HCEC 1CT (cell line): ENCODE results near the gene PLEKHA1.
A peak's percentile ranks its signal among the peaks of the same experiment; 100 is the strongest.

Experiments used
- DNase-seq: peaks from one replicate; pipeline ENCODE4 v3.0.0-alpha.2; 2017

PLEKHA1 gene

DNA sequence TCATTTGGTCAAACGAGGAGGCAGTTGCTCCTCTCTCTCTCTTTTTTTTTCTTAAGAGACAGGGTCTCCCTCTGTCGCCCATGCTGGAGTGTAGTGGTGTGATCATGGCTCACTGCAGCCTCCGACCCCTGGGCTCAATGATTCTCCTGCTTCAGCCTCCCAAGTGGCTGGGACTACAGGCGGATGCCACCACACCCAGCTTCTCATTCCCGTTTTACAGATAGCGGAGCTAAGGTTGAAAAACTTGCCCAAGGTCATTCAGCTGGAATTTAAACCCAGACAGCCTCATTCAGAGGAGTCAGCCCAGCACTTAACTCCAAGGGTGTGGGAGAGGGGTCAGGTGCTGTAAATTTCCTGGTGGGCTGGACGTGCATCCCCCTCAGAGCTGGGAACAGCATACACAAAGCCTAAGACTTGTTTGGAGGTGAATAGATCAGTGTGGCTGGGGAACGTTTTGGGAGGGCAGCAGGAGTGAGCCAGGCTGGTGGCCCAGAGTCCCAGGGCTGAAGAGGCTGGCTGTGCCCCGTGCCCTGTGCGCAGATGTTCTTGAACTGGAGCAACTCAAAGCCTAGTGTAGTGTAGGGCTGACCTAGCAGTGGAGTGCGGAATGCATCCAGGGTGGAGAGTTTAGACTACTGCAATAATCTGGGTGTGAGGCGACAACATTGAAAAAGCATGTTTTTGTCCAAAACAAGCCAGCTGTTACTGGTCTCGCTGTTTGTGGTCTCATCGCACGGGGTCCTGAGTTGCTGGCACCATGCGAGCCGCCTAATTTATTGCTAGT, 89.2 kb downstream of the PLEKHA1 start:
- DNase-seq, result no peak

DNA sequence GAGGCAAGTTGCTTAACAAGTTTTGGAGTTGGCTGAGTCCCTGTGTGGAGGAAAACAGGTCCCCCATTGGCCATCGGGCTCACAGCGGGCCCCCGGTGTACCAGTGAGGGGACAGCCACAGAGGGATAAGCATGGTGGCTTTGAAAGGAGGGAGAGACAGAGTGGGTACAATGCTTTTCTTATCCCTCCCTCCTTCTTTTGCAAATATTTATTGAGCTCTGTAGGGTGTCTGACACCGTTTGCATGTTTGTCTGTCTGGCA, 89.7 kb downstream of the PLEKHA1 start:
- DNase-seq, result no peak

DNA sequence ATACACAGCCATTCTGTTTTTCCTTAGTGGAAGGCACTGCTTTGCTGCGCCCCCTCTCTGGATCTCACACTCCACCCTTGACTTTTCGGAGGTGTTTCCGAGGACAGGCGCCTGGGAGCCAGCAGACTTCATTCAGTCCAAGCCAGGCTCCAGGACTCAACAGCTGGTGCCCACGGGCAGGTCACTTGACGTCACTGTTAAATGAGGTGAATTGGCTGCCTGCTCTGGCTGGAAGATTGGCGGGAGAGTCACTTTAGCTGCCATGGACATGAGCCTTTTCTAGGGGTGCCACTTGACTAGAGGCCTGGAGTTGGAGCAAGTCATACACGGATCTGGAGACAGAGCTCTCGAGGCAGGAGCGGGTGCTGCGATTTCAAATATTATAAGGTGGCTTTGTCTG, 90.1 kb downstream of the PLEKHA1 start:
- DNase-seq, result no peak

DNA sequence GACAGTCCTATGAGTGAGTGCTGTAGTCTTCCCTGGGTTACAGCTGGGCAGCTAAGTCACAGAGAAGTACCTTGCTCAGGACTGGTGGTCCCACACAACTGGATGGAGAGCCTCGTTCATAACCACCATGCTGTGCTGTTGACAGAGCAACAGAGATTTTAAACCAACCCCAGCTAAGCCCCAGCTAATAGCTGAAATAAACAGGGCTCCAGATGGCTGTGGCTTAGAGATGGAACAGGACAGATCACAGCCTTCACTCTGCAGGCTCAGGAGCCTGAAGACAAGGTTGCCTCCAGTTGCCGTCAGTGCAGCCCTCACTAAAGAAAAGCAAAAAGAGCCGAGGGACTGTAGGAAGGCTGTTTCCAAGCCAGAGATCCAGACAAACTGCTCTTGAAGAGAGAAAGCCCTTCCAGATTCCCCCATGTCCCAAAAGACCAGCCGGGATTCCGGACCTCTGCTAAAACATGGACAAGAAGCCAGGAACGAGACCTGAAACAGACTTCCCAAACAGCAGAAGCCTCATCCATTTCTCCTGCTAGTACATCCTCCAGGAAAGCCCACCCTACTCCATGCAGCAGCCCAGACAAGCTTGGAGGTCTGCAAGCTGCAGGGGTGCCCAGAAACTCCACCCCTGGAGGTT, 91.0 kb downstream of the PLEKHA1 start:
- no peak for DNase-seq

DNA sequence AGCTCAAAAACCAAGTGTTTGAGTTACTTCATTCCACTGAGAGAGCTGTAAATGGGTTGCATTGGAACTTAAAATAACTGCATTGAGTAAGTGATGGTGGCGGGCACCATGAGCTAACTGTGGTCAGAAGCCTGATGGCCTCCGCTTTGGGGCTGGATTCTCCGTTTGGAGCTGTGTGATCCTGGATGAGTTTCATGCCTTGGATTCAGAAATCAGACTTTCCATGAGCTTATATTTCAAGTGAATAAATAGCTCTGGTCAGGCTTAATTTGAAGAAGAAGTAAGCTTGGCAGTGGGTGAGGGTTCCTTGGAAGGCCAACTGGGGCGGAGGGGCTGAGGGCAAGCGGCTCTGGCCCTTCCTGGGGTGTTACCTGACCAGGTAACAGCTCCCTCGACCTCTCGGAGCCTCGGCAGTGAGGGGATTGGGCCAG, 92.5 kb downstream of the PLEKHA1 start:
- no peak for DNase-seq

DNA sequence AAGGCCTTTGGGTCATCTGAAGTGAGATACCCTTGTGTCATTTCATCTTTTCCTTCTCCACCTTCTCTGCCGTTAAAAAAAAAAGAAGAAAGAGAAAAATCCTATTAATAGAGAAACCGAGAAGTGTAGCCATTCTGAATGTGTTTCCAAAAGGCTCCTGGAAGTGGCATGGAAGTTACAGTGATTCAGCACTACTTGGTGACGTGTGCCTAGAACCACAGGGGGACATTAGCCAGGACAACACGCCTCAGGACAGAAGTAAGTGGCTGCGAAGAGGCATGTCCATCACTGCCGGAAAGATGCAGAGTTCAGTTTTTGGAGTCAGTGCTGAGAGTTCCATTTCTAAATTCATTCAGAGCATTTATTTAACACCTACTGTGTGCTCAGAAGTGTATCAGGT, 93.2 kb downstream of the PLEKHA1 start:
- DNase-seq, result no peak

DNA sequence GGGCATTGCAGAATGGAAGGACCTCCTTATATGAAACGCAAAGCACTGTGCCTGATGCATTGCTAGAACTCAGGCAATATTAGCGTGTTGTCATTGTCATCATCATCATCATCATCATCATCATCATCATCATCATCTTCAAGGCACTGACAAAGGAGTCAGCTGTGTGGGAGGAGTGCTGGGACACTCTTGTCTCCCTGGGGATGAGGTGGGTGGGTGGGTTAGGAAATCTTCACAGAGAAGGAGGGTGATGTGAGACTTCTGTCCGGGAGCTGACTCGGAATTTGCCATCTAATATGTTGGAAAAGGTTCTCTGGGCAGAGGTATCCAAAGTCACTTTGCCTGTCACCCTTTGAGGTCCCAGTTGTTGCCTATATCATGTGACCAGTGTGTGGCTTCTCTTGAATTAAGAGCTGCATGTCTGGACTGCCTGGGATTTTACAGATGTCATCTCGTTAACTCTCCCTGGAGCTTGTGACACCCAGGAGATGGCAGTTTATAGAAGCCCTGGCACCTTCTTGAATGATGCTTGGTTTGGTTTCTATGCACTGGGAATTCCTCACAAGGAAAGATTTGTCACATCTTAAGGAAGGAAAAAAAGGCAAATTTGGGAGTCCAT, 93.9 kb downstream of the PLEKHA1 start:
- no peak for DNase-seq

DNA sequence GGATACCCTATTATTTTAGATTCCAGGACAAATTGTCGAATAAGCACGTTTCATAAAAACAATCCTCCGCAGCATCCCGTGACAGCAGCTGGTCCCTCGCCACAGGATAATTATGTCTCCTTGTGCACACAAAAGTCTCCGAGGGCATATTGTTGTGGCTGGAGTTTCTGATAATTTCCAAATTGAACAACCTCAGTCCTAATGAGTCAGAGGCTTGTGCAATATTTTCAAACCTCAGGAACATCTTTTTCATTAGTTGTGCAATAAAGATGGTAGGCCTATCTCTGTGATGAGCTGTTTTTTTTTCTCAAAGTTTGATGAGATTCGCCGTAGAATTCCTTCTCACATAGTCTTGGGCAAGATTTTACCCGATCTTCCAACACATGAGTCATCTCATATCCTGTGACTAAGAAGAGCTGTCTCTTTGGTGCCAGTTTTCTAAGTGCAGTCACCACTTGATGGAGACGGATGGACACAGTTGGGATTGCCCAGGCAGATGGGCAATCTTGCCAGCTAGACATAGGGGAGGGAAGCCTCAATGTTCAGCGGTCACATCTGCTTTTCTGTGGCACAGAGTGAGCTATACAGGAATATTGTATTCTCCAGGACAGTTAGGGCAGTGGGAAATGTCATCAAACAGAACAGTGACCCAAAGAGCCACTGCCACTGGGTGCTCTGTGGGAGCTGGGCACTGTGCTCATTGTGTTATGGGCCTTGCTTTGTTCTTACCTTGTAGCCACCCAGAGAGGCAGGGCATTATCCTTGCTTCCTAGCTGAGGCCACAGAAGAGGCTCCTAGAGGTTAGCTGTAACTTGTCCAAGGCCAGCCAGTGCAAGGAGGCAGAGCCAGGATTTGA, 94.6 kb downstream of the PLEKHA1 start:
- DNase-seq, result peak; percentile 99

DNA sequence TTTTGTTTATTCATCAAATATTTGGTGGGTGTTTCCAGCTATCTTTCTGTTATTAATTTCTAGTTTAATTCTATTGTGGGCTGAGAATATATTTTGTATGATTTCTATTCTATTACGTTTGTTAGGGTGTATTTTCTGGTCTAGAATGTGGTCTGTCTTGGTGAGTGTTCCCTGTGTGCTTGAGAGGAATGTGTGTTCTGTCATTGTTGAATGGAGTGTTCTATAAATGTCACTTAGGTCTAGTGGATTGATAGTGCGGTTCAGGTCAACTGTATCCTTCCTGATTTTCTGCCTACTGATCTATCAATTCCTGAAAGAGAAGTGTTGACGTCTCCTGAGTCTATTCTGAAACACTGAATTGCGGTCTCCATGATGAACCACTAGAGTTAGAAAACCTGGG, 95.3 kb downstream of the PLEKHA1 start:
- DNase-seq, result no peak

DNA sequence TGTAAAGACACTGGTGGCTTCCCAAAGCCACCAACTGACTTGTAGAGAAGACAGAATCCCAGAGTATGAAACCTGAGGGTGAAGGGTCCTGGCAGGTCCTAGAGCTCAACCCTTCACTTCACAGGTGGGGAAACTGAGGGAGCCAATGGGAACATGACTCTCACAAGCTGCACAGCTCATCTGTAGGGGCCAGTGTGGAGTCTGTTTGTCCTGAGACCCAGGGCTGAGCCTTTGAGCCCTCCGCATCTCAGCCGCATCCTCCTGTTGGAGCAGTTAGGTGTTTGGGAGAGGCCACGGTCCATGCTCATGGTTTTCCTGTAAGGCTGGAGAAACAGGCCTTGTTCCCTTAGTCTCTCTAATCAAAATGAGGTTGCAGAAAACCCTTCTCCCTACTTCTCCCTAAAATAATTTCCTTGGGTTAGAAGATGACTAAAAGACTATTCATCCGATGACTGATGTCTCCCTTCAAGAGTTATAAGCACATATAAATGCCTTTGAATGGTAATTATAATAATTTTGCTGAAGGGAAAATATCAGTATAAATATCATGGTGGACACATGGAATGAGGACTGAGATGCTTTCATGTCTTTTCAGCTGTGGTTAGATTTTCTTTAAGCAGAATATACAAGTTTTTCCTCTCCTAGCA, 97.1 kb downstream of the PLEKHA1 start:
- DNase-seq, result peak; percentile 71

DNA sequence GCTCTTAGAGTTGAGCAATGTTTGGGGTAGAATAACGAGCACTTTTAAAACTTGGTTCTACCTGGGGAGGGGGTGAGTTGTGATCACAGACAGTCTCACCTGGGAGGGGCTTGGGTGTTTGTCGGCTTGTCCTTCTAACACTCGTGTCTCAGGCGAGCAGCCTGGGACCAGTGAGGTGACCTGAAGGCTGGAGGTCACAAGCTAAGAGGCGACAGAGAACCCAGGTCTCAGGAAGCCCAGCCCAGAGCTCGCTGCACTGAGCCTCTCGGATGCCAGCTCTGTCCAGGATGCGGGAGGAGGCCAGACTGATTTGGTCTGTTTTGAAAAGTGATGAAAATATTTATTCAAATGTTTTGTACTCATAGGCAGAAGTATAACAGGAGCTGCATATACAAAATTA, 98.6 kb downstream of the PLEKHA1 start:
- no peak for DNase-seq

DNA sequence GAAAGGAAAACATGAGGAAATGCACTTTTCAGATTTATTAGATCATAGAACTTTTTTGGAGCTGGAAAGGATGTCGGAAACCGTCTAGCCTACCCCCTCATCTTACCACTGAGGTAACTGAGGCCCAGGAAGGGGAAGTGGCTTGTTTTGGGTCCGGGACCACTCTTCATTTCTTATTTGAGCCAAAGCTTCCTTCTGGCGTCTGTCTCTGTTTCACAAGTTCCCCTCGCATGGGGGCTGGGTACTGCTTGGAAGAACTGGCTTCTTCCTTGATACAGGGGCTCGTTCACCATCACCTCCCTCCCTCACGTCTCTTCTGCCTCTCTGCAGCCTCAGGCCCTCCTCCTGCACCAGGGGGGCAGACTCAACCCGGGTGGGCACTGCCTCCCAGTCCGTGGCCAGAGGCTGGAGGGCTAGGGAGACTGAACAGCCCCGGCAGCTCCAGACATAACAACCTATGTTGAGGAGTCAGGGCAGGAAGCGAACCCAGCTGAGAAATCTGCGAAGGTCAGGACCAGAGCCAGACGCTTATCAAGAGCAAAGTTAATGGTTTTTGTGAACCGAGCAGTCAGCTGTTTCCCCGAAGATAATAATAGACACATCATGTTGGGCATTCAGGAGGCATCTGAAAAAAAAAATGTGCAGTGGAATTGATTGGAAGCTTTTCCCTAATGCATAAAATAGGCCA, 99.8 kb downstream of the PLEKHA1 start:
- no peak for DNase-seq

DNA sequence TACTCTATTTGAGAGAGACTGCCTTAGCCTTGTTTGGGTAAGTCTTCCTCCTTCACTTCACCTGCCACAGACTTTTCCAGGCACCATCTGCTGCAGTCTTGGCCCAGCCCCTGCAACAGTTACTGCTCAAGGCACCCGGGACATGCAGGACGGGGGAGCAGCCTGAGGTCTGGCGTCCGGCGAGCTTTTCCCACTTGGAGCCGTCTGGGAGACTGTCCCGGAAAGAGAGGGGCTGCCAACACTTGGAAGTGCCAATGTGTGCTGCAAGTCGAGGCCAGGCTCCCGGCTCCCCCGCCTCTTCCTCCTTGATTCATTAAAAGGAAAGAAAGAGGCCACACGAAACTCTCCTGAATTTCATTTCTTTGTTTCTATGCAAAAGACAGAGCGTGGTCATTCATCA, 100.6 kb downstream of the PLEKHA1 start:
- no peak for DNase-seq

DNA sequence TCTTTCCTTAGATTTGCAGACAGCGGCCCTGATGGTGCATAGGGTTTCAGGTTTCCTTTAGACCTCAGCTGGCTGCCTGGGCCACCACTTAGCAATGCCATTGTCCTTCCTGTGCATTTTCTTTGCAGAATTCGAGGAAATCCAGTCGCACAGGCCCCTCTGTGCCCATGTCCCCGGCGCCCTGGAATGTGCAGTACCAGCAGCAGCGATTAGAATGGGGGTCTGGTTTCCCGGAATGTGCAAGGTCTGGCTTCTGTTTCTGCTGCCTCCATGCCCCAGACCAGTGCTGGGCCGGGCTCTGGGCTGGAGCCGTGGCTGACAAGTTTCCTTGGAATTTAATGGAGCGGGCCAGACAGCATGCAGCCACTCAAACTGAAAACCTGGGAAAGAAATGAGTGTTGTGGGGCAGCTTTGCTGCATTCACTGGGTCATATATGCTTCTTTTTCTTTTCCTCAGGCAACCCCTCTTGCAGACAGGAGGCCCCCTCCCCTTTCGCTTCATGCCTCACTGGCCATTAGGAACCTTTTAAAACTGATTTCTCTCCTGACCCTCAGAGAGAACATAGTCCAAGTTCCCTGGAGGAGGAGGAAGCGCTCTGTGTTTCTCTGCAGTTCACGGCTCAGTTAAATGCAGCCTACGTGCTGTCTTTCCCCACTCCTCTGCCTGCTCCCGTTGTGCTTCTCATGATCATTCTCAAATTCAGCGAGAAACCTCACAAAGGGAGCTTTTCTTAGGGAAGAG, 101.3 kb downstream of the PLEKHA1 start:
- DNase-seq, result no peak

DNA sequence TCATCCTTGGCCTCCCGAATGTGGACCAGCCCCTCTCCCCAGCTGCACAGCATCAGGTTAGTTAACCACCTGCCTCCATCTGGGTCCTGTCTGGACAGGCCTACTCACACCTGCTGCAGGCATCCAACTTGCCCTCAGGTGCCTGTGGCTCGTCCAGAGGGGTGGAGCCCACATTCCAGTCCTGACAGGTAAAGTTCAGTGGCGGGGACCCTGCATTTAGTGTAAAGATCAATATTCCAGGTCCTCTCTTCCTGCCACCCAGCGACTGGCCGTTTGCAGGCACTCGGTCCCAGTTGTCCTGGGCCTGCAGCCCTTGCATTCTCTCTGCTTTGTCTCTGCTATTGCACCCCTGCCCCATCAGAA, 101.8 kb downstream of the PLEKHA1 start:
- DNase-seq, result no peak

DNA sequence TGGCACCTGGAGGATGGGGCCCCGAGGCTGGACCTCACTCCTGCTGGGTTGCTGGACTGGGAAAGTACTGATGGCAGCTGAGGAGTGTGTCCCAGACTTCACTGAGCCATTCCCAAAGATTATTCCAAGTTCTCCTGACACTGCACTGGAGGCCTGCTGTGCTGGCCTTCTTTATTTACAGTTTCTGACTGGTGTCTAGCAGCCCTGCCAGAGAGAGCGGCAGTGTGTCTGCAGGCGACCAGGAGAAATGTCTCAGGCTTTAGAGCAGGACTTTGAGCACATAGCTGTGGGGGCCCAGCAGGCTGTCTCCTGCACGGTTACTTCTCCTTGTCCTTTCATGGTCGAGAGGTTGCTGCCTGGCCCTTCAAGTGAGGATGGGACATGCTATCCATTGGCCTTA, 102.9 kb downstream of the PLEKHA1 start:
- DNase-seq, result no peak

DNA sequence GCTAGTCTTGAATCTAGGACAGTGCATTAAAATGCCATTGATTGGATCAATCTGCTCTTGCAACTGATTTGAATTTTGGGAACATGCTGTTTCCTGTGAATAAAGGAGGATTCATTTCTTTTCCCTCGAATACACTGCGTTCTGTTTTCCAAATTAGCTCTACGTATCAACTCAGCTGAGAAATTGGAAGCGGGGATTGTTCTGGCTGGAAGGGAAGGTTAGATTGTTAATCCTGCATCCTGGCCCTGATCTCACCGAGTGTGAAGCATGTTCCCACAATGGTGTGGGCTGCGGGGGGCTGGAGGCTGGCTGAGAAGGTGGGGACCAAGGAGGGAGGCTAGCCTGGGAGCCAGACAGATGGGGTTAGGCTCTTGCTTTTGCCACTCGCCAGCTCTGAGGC, 104.5 kb downstream of the PLEKHA1 start:
- no peak for DNase-seq

DNA sequence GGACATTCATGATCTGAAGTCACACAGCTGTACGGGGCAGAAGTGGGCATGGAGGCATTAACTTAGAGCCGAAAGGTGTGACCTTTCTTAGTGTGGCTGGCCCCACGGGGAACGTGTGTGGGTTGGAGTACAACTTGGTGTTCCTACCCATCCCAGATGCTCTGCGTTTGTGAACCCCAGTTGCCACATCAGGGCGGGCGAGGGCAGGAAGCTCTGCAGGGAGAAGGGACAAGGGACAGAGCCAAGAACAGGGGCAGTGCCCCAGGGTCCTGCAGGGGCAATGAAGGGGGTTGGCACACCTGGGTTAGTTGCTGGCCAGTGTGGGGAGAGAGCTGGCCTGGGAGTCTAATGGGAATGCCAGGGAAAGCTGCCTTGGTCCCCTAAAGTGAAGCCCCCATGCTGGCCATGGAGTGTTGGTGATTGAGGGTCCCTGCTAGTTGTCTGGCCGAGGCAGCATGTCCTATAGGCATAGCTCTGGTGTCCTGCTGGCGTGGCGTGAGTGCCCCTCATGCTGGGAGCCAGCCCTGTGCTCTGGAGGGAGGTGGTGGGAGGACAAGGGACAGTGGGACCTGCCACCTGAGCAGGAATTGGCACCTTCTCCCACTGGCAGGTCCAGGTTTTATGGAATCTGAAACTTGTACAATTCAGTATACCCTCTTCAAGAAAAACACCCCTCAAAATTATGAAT, 105.8 kb downstream of the PLEKHA1 start:
- no peak for DNase-seq

DNA sequence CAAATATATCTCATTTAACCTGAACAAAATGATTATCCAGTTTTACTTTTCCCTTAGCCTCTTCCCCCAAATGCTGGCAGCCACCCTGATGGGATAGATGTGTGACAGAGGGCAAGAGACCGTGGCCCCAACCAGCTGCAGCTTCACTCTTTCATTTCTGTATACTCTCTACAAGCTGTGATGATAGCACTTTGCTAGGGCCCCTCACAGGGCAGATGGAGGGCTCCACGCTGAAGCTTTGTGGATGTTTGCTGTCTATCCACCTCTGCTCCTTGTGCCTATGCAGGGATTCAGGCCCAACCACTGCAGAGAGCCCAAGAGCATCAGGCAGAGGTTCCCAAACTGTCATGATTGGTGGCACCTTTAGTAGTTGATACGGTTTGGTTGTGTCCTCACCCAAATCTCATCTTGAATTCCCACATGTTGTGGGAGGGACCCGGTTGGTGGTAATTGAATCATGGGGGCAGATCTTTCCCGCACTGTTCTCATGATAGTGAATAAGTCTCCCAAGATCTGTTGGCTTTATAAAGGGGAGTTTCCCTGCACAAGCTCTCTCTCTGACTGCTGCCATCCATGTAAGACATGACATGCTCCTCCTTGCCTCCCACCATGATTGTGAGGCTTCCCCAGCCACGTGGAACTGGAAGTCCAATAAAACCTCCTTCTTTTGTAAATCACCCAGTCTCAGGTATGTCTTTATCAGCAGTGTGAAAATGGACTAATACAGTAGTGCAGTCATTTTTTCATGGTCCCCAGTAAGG, 107.0 kb downstream of the PLEKHA1 start:
- no peak for DNase-seq
